Upper lobe of left lung (tissue), 6 donors: ENCODE measurements around the gene ASTL. TPM values are rescaled to one million over a fixed set of nuclear protein-coding genes. Genes with fewer than 3 reads are reported as not detected.

Source experiments
- ATAC-seq, 2 donors: fragments of 200-7000 bp; cut with Tn5 transposase; one replicate each; pipeline ENCODE4 v1.9.1; 2022; ENCODE audit warnings: mild to moderate bottlenecking in 2 of 2, moderate library complexity in 2 of 2; ENCODE audit not compliant: low FRiP score in 2 of 2
- DNase-seq, 2 donors: peaks; one replicate each; pipeline ENCODE4 v3.0.0-alpha.2; 2019 to 2020
- H3K27ac ChIP-seq, 4 donors: fragments of 200-600 bp; sonication (generic); one replicate each; pipeline ENCODE4 v1.5.1; 2016 to 2019
- H3K27me3 ChIP-seq, 4 donors: fragments of 200-600 bp; sonication (generic); one replicate each; pipeline ENCODE4 v1.5.1; 2017 to 2019
- H3K36me3 ChIP-seq, 4 donors: fragments of 200-600 bp; sonication (generic); one replicate each; pipeline ENCODE4 v1.5.1; 2016 to 2019
- H3K4me1 ChIP-seq, 4 donors: fragments of 200-600 bp; sonication (generic); one replicate each; pipeline ENCODE4 v1.5.1; 2018 to 2019
- H3K4me3 ChIP-seq, 4 donors: fragments of 200-600 bp; sonication (generic); one replicate each; pipeline ENCODE4 v1.5.1; 2017 to 2019; ENCODE audit warnings: mild to moderate bottlenecking in 2 of 4, moderate library complexity in 1 of 4
- H3K9me3 ChIP-seq, 4 donors: fragments of 200-600 bp; sonication (generic); one replicate each; pipeline ENCODE4 v1.5.1; 2018 to 2019
- CTCF ChIP-seq, 6 experiments: fragments of 450-650 bp in 4 of 6; fragments of 200-600 bp in 2 of 6; sonication (generic) in 2 of 6; IDR thresholded peaks; one replicate each; pipeline ENCODE4 v1.5.1; 2016 to 2019; ENCODE audit warnings: antibody characterized with exemption in 6 of 6
- EP300 ChIP-seq, 4 donors: sonication (generic); formaldehyde crosslinking; IDR thresholded peaks; one replicate each; pipeline ENCODE4 v1.5.1; 2017; ENCODE audit warnings: antibody characterized with exemption in 4 of 4, control low read depth in 2 of 4
- POLR2A ChIP-seq, 4 donors: fragments of 450-650 bp; IDR thresholded peaks; one replicate each; pipeline ENCODE4 v1.5.1; 2016 to 2017; ENCODE audit warnings: antibody characterized with exemption in 4 of 4, mild to moderate bottlenecking in 2 of 4
- POLR2AphosphoS5 ChIP-seq, 2 donors: sonication (generic); formaldehyde crosslinking; IDR thresholded peaks; one replicate each; pipeline ENCODE4 v1.5.1; 2017; ENCODE audit warnings: antibody characterized with exemption in 2 of 2
- WGBS, 2 donors: methylation state at CpG; one replicate each; pipeline ENCODE4 v1.1.5; 2017 to 2018; 5-methylcytosine and 5-hydroxymethylcytosine counted together
- total RNA-seq, 6 donors: library from RNA; depleted of rRNA in 4 of 6; stranded (reverse); fragments of >200 nt in 4 of 6; gene quantifications; one replicate each; pipeline versions ENCODE4 v1.1.0 to v1.2.1, GENCODE V29; 2016 to 2021
- donor health status: DM: no; HTN: no; CAD: no; lungs with moderate emphysema.
- donor health status: DM: no; HTN: yes; CAD: no; lungs with severe emphysema.

Gene ASTL
- total RNA-seq, 6 donors from 2014 or later = 0.23 to 1.3 (median 0.27) TPM; not detected in 3

DNA sequence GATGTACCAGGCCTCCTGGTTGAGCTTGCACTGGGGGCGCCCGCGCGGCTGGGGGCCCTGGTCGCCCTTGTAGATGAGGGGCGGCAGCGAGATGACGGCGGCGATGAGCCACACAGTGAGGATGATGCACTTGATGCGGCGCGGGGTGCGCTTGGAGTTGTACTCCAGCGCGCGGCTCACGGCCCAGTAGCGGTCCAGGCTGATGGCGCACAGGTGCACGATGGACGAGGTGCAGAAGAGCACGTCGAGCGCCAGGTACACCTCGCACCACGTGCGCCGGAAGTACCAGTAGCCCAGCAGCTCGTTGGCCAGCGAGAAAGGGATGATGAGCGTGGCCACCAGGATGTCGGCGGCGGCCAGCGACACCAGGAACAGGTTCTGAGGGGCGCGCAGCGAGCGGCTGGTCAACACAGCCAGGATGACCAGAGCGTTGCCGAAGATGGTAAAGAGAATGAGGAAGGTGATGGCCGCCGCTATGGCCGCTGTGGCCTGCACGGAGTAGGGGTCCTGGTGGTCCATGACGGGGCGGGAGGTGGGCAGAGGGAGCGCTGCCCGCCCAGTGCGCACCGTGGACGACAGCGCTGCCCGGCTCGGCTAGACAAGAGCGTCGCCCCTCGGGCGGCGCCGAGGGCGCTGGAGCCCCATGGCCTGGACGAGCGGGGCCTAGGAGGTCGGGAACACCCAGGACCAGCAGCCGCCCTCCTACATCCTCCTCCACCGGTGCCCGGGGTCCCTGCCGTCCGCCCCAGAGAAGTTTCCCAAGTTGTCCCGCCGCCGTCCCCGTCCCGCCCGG lies 22.5 kb downstream of the ASTL start:
- Histone ChIP-seq H3K4me1 (peaks cover 4 to 17% (median 13%) of the 10 kb centered on the region in 4 donors), H3K9me3 (no peaks in the 10 kb centered on the region), H3K27ac (no peak overlapping the region), H3K36me3 (no peaks in the 10 kb centered on the region), H3K27me3 (peaks cover 0 to 22% (median 9%) of the 10 kb centered on the region in 4 donors), H3K4me3 (peak overlapping the region in 3 of 4 donors; percentile 66 to 81 (median 72))
- DNase-seq (peak in 1 of 2 donors; percentile 83), ATAC-seq (no peak)
- TF ChIP-seq POLR2AphosphoS5 (IDR thresholded peaks at IDR 0.05) = no peak
- TF ChIP-seq POLR2A (IDR thresholded peaks at IDR 0.05) = no peak
- no peak for TF ChIP-seq EP300 (IDR thresholded peaks at IDR 0.05)
- TF ChIP-seq CTCF (IDR thresholded peaks at IDR 0.05) = no peak
- 62 to 76% methylated on average over 45 to 50 of the region's 77 CpGs for WGBS, 2 donors

DNA sequence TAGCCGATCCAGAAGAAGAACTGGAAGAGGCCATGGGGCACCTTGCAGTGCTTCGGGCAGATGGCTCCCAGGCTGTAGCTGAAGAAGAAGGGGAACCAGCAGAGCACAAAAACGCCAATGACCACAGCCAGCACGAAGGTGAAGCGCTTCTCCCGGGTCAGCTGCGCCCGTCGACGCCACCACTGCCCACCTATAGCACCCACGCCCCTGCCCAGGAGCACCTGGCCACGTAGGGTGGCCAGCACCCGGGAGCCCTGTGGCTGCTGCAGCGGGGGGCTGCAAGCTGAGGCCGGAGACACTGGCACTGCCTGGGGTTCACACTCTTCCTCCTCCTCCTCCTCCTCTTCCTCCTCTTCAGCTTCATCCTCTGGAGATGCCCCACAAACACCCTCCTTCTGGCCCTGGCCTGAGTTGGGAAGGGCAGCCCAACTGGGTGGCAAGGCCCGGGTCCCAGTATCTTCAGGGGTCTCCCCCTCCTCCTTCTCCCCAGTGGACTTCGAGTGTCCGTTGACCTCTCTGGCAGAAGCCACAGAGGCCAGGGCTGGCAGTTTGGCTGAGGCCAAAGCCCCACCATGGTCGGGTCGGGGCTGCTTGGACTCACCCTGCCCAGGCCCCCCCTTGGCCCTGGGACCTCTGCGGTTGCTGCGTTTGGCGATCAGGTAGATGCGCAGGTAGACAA lies 23.3 kb downstream of the ASTL start:
- no peak for ATAC-seq
- H3K9me3 ChIP-seq = no peaks in the 10 kb centered on the region
- H3K36me3 ChIP-seq = no peaks in the 10 kb centered on the region
- H3K27ac ChIP-seq = no peak overlapping the region
- H3K27me3 ChIP-seq = peaks cover 0 to 22% (median 9%) of the 10 kb centered on the region in 4 donors
- no peak for DNase-seq
- 95 to 96% methylated on average over 22 to 24 of the region's 24 CpGs for WGBS, 2 donors
- TF ChIP-seq POLR2AphosphoS5 (IDR thresholded peaks at IDR 0.05) (no peak), CTCF (IDR thresholded peaks at IDR 0.05) (no peak)
- peaks cover 4 to 17% (median 13%) of the 10 kb centered on the region in 4 donors for H3K4me1 ChIP-seq
- H3K4me3 ChIP-seq = no peak overlapping the region

DNA sequence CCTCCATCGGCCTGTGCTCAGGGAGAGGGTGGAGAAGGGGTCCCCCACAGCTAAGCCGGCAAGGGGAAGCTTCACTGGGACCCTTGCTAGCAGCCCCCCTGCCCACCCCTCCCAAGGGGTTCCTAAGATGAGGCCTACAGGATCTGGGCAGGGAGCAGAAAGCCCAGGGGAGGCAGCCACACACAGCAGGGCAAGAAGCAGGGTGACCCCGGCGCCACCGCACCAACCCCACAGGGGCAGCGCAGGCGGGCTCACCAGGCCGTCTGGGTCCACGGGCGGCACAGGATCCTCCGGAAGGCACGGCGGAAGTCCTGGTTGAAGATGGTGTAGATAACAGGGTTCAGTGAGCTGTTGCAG lies 23.8 kb downstream of the ASTL start:
- Histone ChIP-seq H3K27me3 (peaks cover 0 to 22% (median 9%) of the 10 kb centered on the region in 4 donors), H3K36me3 (no peaks in the 10 kb centered on the region), H3K4me3 (no peak overlapping the region), H3K4me1 (peaks cover 4 to 17% (median 13%) of the 10 kb centered on the region in 4 donors), H3K27ac (no peak overlapping the region), H3K9me3 (no peaks in the 10 kb centered on the region)
- TF ChIP-seq POLR2A (IDR thresholded peaks at IDR 0.05) (no peak), CTCF (IDR thresholded peaks at IDR 0.05) (no peak), POLR2AphosphoS5 (IDR thresholded peaks at IDR 0.05) (no peak), EP300 (IDR thresholded peaks at IDR 0.05) (no peak)
- peak in 1 of 2 donors; percentile 76 for DNase-seq
- 96% methylated on average over 13 of the region's 13 CpGs for WGBS, 2 donors
- no peak for ATAC-seq

GRCh38 chr2:96113951-96114350 lies 24.4 kb downstream of the ASTL start:
- Histone ChIP-seq H3K4me3 (no peak overlapping the region), H3K27ac (no peak overlapping the region), H3K27me3 (peaks cover 0 to 22% (median 9%) of the 10 kb centered on the region in 4 donors), H3K9me3 (no peaks in the 10 kb centered on the region), H3K36me3 (no peaks in the 10 kb centered on the region), H3K4me1 (peaks cover 4 to 17% (median 13%) of the 10 kb centered on the region in 4 donors)
- 90 to 91% methylated on average over 16 to 17 of the region's 17 CpGs for whole genome bisulfite sequencing, 2 donors
- DNase-seq = no peak
- TF ChIP-seq POLR2AphosphoS5 (IDR thresholded peaks at IDR 0.05) (no peak), EP300 (IDR thresholded peaks at IDR 0.05) (no peak), POLR2A (IDR thresholded peaks at IDR 0.05) (no peak), CTCF (IDR thresholded peaks at IDR 0.05) (no peak)
- no peak for ATAC-seq
